Astrocyte of the hippocampus (primary cell): Measurements from ENCODE around the gene MZT2A.
A peak's percentile ranks its signal among the peaks of the same experiment; 100 is the strongest.
"Not testable (repeated sequence)": the region's sequence is repeated elsewhere in the genome, so short reads cannot be mapped to it uniquely, and the experiment has no call there.

Experiments used
- DNase-seq: peaks from one replicate; pipeline ENCODE4 v3.0.0; 2011; ENCODE audit warnings: low read depth, low spot score

Gene MZT2A

GRCh38 chr2:131454914-131455313 lies 37.3 kb downstream of the MZT2A start:
- not testable (repeated sequence) for DNase-seq

DNA sequence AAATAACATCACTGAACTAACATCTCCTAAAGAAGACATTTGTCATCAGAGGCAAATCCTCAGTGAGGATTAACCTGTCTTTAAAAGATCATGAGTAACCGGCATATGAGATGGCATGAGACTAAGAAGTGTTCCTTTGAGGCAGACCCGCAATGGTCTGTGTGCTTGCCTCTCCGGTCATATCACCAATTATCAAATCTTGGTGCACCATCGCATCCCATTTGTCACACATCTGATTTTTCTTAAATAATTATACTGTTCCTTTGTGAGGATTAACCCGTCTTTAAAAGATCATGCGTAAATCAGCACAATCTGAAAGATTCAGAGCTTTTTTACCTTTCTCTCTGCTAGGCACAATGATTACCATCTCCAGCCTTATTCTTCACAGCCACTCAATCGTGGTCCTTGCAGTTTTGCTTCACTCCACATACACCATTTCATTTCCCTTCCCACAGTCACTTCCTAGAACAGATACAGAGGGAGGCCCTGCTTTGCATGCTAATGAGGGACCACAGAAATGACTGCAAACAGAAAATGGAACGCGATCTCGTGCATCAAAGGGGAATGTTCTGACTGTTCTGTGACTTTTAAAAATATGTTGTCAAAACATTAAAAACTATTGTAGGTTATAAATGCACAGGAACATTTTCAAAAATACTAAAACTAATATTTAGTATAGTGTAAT lies 40.8 kb downstream of the MZT2A start:
- not testable (repeated sequence) for DNase-seq

- DNase-seq, result not testable (repeated sequence)
These were observed 44.2 kb downstream of the MZT2A start for GRCh38 chr2:131447981-131448380.

DNA sequence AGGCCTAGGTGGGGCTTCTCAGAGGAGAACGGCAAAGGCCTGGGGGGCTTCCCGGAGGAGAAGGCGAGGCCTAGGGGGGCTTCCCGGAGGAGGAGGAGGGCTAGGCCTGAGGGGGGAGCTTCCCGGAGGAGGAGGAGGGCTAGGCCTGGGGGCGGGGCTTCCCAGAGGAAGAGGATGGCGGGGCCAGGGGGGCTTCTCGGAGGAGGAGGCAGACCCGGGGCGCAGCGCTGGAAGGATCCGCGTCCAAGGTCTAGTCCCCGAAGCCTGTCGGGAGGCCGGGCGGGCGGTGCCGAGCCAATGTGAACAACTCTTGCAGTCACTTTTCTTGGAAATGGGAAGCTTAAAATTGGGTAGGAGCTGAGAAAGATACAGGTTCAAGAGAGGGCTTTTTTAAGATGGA lies 46.3 kb downstream of the MZT2A start:
- no peak for DNase-seq

GRCh38 chr2:131445515-131445797 lies 46.7 kb downstream of the MZT2A start:
- DNase-seq, result not testable (repeated sequence)

DNA sequence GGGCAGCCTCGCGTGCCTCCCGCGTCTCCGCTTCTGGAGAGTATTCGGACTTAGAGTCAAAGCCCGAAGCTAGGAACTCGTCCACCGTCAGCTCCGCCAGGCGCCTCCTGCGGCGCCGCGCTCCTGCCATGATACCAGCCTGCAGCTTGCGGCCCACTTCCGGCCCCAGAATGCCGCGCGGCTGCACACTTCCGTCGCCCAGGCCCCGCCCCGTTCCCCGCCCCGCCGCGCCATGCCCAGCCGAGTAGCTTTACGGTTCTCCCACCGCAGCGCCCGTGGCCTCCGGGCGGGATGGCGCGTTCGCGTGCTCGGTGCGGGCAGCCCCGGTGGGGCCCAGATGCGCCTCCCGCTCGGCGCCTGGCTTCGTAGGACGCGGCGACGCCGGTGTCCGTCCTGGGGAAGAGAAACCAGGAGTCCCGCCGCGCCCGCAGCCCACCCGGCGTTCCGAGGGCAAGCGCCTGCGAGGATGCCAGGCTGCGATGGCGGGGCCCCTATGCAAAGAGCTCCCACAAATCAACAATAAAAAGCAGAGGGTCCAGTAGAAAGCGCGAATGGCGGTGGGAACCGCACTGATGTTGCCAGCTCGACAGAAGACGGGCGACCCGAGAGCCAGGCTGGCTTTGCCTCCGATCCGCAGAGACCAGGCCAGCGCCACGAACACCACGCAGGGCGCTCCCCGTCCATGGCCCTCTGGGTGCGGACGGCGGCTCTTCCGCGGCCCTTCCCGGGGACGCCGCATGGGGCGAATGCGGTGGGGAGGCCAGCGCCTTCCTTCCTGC lies 47.3 kb downstream of the MZT2A start:
- DNase-seq, result not testable (repeated sequence)

DNA sequence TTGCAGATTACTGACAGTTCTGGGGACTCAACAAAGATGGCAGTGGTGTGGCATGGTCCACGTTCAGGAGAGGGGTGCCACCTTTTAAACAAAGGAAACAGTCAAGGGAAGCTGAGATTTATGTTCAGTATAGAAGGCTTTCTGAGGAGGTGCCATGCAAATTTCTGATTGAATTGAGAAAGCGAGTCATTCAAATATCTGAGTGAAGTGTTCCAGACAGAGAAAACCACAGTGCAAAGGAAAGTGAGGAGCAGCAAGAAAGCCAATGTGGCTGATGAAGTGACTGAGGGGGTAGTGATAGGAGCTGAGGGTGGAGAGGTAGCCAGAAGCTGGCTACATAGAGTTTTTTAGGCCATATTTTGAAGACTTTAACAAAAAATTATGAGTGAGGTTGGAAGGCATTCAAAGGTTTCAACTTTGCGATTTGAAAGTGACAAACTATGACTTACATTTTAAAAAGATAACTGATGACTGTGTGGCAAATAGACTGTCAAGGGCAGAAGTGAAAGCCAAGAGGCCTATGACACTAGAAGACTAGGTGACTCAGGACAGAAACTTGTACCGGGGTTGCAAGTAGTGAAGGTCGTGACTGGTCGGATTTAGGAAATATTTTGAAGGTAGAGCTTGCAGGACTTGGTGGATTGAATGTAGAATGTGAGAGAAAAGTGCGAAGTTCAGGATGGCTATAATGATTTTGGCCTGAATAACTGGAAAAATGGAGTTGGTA lies 51.3 kb downstream of the MZT2A start:
- peak; percentile 29 for DNase-seq
